GM23338 (cell line): ENCODE results near the gene SIRT7. TPM values are rescaled to one million over a fixed set of nuclear protein-coding genes. Genes with fewer than 3 reads are reported as not detected.

ENCODE experiments used
- ATAC-seq: fragments of 200-7000 bp; cut with Tn5 transposase; 3 replicates; pipeline ENCODE4 v1.9.1; 2020
- DNase-seq: peaks from one replicate; pipeline ENCODE4 v3.0.0-alpha.2; 2015; ENCODE audit warnings: low spot score
- H2AFZ ChIP-seq: fragments of 200-600 bp; sonication (generic); 2 replicates; pipeline ENCODE4 v1.8.0; 2016; ENCODE audit warnings: antibody characterized with exemption, mild to moderate bottlenecking, moderate library complexity
- H3F3A ChIP-seq: fragments of 200-600 bp; sonication (generic); replicated peaks from 2 replicates; pipeline ENCODE4 v1.8.0; 2017; ENCODE audit warnings: antibody characterized with exemption, mixed run types, low read depth
- H3K27ac ChIP-seq: fragments of 200-600 bp; sonication (generic); 2 replicates; pipeline ENCODE4 v1.6.1; 2016; ENCODE audit warnings: low read depth
- H3K27me3 ChIP-seq: fragments of 200-600 bp; sonication (generic); 2 replicates; pipeline ENCODE4 v1.8.0; 2016; ENCODE audit warnings: mild to moderate bottlenecking, mixed run types, moderate library complexity; ENCODE audit not compliant: insufficient read depth
- H3K36me3 ChIP-seq: fragments of 200-600 bp; sonication (generic); 2 replicates; pipeline ENCODE4 v1.8.0; 2016; ENCODE audit warnings: mild to moderate bottlenecking; ENCODE audit not compliant: insufficient read depth
- H3K4me1 ChIP-seq: fragments of 200-600 bp; sonication (generic); 2 replicates; pipeline ENCODE4 v1.8.0; 2016; ENCODE audit warnings: mild to moderate bottlenecking, moderate library complexity; ENCODE audit not compliant: insufficient read depth
- H3K4me2 ChIP-seq: fragments of 200-600 bp; sonication (generic); 2 replicates; pipeline ENCODE4 v1.7.1; 2017; ENCODE audit warnings: mixed run types
- H3K4me3 ChIP-seq: fragments of 200-600 bp; sonication (generic); 2 replicates; pipeline ENCODE4 v1.6.1; 2016; ENCODE audit warnings: mixed run types
- H3K79me2 ChIP-seq: fragments of 200-600 bp; sonication (generic); replicated peaks from 2 replicates; pipeline ENCODE4 v1.8.0; 2017; ENCODE audit warnings: mild to moderate bottlenecking; ENCODE audit not compliant: insufficient read depth
- H3K9me2 ChIP-seq: fragments of 200-600 bp; sonication (generic); 2 replicates; pipeline ENCODE4 v1.8.0; 2017; ENCODE audit not compliant: insufficient read depth
- H4K20me1 ChIP-seq: fragments of 200-600 bp; sonication (generic); replicated peaks from 2 replicates; pipeline ENCODE4 v1.8.0; 2017; ENCODE audit warnings: mild to moderate bottlenecking; ENCODE audit not compliant: insufficient read depth
- H3K27ac Mint-ChIP-seq: 2 replicates; pipeline ENCODE4 v1.8.0; 2020; ENCODE audit warnings: inconsistent platforms, mild to moderate bottlenecking, moderate library complexity, mixed read lengths
- H3K27me3 Mint-ChIP-seq: 3 replicates; pipeline ENCODE4 v1.8.0; 2022; ENCODE audit warnings: low read depth, mild to moderate bottlenecking, moderate library complexity, mixed read lengths, inconsistent platforms; ENCODE audit not compliant: insufficient read depth, poor library complexity
- H3K36me3 Mint-ChIP-seq: 3 replicates; pipeline ENCODE4 v1.8.0; 2021; ENCODE audit warnings: low read depth, mild to moderate bottlenecking, inconsistent platforms, moderate library complexity, mixed read lengths
- H3K4me1 Mint-ChIP-seq: 3 replicates; pipeline ENCODE4 v1.8.0; 2020; ENCODE audit warnings: mild to moderate bottlenecking, inconsistent platforms, mixed read lengths
- H3K4me3 Mint-ChIP-seq: 3 replicates; pipeline ENCODE4 v1.8.0; 2021; ENCODE audit warnings: moderate library complexity, mild to moderate bottlenecking, inconsistent platforms, mixed read lengths
- H3K9me3 Mint-ChIP-seq: 3 replicates; pipeline ENCODE4 v1.8.0; 2020; ENCODE audit warnings: moderate library complexity, mild to moderate bottlenecking, inconsistent platforms, mixed read lengths
- CTCF ChIP-seq, 2 experiments: fragments of 200-600 bp in 1 of 2; sonication (generic) in 1 of 2; conservative IDR thresholded peaks; 2 replicates each; pipeline versions ENCODE4 v1.5.1 to v1.6.1; 2016 to 2017; ENCODE audit warnings: antibody characterized with exemption in 2 of 2, low read depth in 2 of 2, mild to moderate bottlenecking in 2 of 2, moderate library complexity in 1 of 2
- ETS1 ChIP-seq: IDR thresholded peaks from 2 replicates; pipeline ENCODE4 v1.6.1; 2016; ENCODE audit warnings: antibody characterized with exemption
- JUNB ChIP-seq: IDR thresholded peaks from one replicate; pipeline ENCODE4 v1.6.1; 2016; ENCODE audit warnings: antibody characterized with exemption; ENCODE audit not compliant: unreplicated experiment
- REST ChIP-seq: IDR thresholded peaks from one replicate; pipeline ENCODE4 v1.6.1; 2018; ENCODE audit warnings: antibody characterized with exemption; ENCODE audit not compliant: unreplicated experiment
- ZNF114 ChIP-seq: fragments of 250-450 bp; sonication (Bioruptor Pico); IDR thresholded peaks from 2 replicates; pipeline ENCODE4 v1.5.0; 2020; ENCODE audit warnings: mild to moderate bottlenecking, moderate library complexity
- polyA plus RNA-seq: library from polyadenylated mRNA; unstranded; fragments of >200 nt; fragmentation: Nextera tagmentation; extraction: Ambion mirVana; gene quantifications from 2 replicates; pipeline ENCODE4 v1.2.1, GENCODE V29; 2016
- total RNA-seq: library from RNA; depleted of rRNA; stranded (reverse); fragments of >200 nt; shearing (Covaris generic); gene quantifications from 2 replicates; pipeline ENCODE4 v1.2.3, GENCODE V29; 2014

Gene SIRT7
- total and polyA plus RNA-seq, 2 experiments from 2014 or later: 16.3 to 20.8 TPM

- Histone ChIP-seq H3K4me3 (no peak overlapping the region), H3K36me3 (peaks cover 6% of the 10 kb centered on the region; the same call in 1 of the 2 replicates), H2AFZ (no peak overlapping the region), H3F3A (peaks cover 27% of the 10 kb centered on the region), H3K27me3 (peaks cover 3% of the 10 kb centered on the region; the same call in 1 of the 2 replicates), H3K27ac (no peak overlapping the region), H3K9me2 (no peaks in the 10 kb centered on the region), H3K4me1 (peaks cover 6% of the 10 kb centered on the region), H3K79me2 (peaks cover 7% of the 10 kb centered on the region), H3K4me2 (no peak overlapping the region), H4K20me1 (peaks cover 9% of the 10 kb centered on the region)
- Mint-ChIP-seq H3K27ac (no peak overlapping the region), H3K4me3 (no peak overlapping the region), H3K9me3 (no peaks in the 10 kb centered on the region), H3K4me1 (peaks cover 3% of the 10 kb centered on the region; the same call in 1 of the 3 replicates), H3K27me3 (peaks cover 9% of the 10 kb centered on the region), H3K36me3 (0 out of 3 replicates have a peak, but pooled peaks cover 3% of the 10 kb centered on the region)
- no peak for ATAC-seq
- DNase-seq: no peak
- no peak for TF ChIP-seq REST
Measured at GRCh38 chr17:81907219-81908145, 10.5 kb downstream of the SIRT7 start.

- H3K36me3 ChIP-seq: peaks cover 6% of the 10 kb centered on the region; the same call in 1 of the 2 replicates
- DNase-seq: peak; percentile 47
- peaks cover 7% of the 10 kb centered on the region for H3K79me2 ChIP-seq
- no peaks in the 10 kb centered on the region for H3K36me3 Mint-ChIP-seq
- no peak overlapping the region for H3K4me3 ChIP-seq
- no peak overlapping the region for H3K4me2 ChIP-seq
- no peak overlapping the region for H3K27ac Mint-ChIP-seq
- H3K9me3 Mint-ChIP-seq: no peaks in the 10 kb centered on the region
- peaks cover 20% of the 10 kb centered on the region for H3F3A ChIP-seq
- no peak overlapping the region for H3K27ac ChIP-seq
- no peak overlapping the region for H3K4me3 Mint-ChIP-seq
- no peak for ATAC-seq
- no peaks in the 10 kb centered on the region for H3K9me2 ChIP-seq
- H3K4me1 Mint-ChIP-seq: peaks cover 3% of the 10 kb centered on the region; the same call in 1 of the 3 replicates
- no peak overlapping the region for H2AFZ ChIP-seq
- peaks cover 10% of the 10 kb centered on the region for H3K27me3 Mint-ChIP-seq
- peaks cover 6% of the 10 kb centered on the region for H3K4me1 ChIP-seq
- peaks cover 9% of the 10 kb centered on the region for H4K20me1 ChIP-seq
- TF ChIP-seq CTCF (conservative IDR thresholded peaks at IDR 0.05; ENCODE audit: low read depth in 2 of 2): peak; percentile 40 to 81
- no peak for TF ChIP-seq ZNF114
- TF ChIP-seq JUNB: no peak
- TF ChIP-seq ETS1: no peak
- peaks cover 5% of the 10 kb centered on the region; the same call in 1 of the 2 replicates for H3K27me3 ChIP-seq
Measured at GRCh38 chr17:81906476-81907218, 11.3 kb downstream of the SIRT7 start.
